IMR-90 (cell line): ENCODE results near the gene DEFB114.

Source experiments
- CEBPB ChIP-seq: IDR thresholded peaks from 2 replicates; pipeline ENCODE4 v1.6.1; 2012; ENCODE audit warnings: low read depth, low read length, improper control_type of control experiment
- CHD1 ChIP-seq: IDR thresholded peaks from 2 replicates; pipeline ENCODE4 v1.6.1; 2012; ENCODE audit warnings: low read depth, low read length, improper control_type of control experiment
- CTCF ChIP-seq: conservative IDR thresholded peaks from 2 replicates; pipeline ENCODE4 v1.5.1; 2012; ENCODE audit warnings: mild to moderate bottlenecking, low read depth, low read length, improper control_type of control experiment
- ELK1 ChIP-seq: fragments of 150-350 bp; IDR thresholded peaks from 2 replicates; pipeline ENCODE4 v1.6.1; 2016; ENCODE audit warnings: low read depth, mild to moderate bottlenecking, low read length, moderate library complexity, borderline replicate concordance
- FOS ChIP-seq: fragments of 150-350 bp; IDR thresholded peaks from 2 replicates; pipeline ENCODE4 v1.6.1; 2016; ENCODE audit warnings: low read depth, low read length
- MXI1 ChIP-seq: IDR thresholded peaks from 2 replicates; pipeline ENCODE4 v1.6.1; 2012; ENCODE audit warnings: low read depth, mild to moderate bottlenecking, low read length, moderate library complexity, borderline replicate concordance
- NFE2L2 ChIP-seq: fragments of 150-350 bp; IDR thresholded peaks from 2 replicates; pipeline ENCODE4 v1.6.1; 2016; ENCODE audit warnings: low read depth, mild to moderate bottlenecking, low read length
- POLR2A ChIP-seq: IDR thresholded peaks from 2 replicates; pipeline ENCODE4 v1.6.1; 2012; ENCODE audit warnings: mild to moderate bottlenecking, low read depth, low read length
- RAD21 ChIP-seq: IDR thresholded peaks from 2 replicates; pipeline ENCODE4 v1.6.1; 2012; ENCODE audit warnings: low read length, improper control_type of control experiment
- SMC3 ChIP-seq: fragments of 150-350 bp; IDR thresholded peaks from 2 replicates; pipeline ENCODE4 v1.6.1; 2016; ENCODE audit warnings: low read depth, mild to moderate bottlenecking, antibody characterized with exemption, low read length, moderate library complexity

GRCh38 chr6:49982046-49982445, 18.1 kb upstream of the DEFB114 start:
- TF ChIP-seq CTCF (no peak), CHD1 (no peak), POLR2A (no peak), MXI1 (no peak), FOS (no peak), NFE2L2 (no peak), RAD21 (no peak), CEBPB (no peak), ELK1 (no peak), SMC3 (no peak)
